Left cardiac atrium (tissue), 4 donors: ENCODE measurements around the gene THADA. TPM values are rescaled to one million over a fixed set of nuclear protein-coding genes. Genes with fewer than 3 reads are reported as not detected.

Source experiments
- ATAC-seq, 2 donors: fragments of 200-7000 bp; cut with Tn5 transposase; one replicate each; pipeline ENCODE4 v1.9.1; 2020; ENCODE audit warnings: mild to moderate bottlenecking in 2 of 2, moderate library complexity in 2 of 2
- DNase-seq: peaks from one replicate; pipeline ENCODE4 v3.0.0-alpha.2; 2020
- intact Hi-C, 2 donors: fragments of 100-400 bp; cut with DNase I; formaldehyde crosslinking; loops; one replicate each; pipeline versions ENCODE4 v1.14.1 to v1.15.1; 2022 to 2023
- total RNA-seq, 2 donors: library from RNA; stranded (reverse); fragmentation: NEBNext Ultra II Directional; extraction: Animal tissue kit (Norgen Biotek cat#: 25700); gene quantifications; one replicate each; pipeline ENCODE4 v1.2.1, GENCODE V29; 2021
- donor health status: DM: no; HTN: yes; CAD: no.
- donor health status: DM: no; HTN: yes; CAD: no; lungs with severe emphysema.
- donor health status: DM: yes; HTN: yes; CAD: no.
- donor health status: Dilated cardiomyopathy.

The THADA gene
- total RNA-seq, 2 donors from 2014 or later = 19.2 to 21.5 TPM

DNA sequence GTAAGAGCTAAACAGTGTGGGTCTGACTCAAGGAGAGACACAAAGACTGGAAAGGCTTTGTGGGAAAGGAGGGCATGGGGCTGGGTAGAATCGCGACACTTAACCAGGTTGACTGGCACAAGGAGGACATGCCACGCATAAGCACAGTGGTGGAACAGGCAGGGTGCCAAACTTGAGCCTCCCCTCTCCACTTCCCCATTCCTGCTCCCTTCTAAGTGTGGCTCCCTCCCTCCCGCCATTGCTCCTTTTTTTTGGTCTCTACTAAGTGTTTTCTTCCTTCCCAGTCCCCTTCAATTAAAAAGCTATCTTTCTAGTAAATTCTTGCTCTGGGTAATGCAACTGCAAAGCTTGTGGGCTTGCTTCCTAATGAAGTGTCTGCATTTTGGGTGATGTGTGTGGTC is 329.1 kb downstream of the THADA start:
- ATAC-seq (peak in 1 of 2 donors; percentile 6), DNase-seq (peak; percentile 70)
- intact Hi-C loops = loop anchor here in 1 of 2 donors (5.0 kb wide), 1 partner anchor 66 kb away; no protein-coding TSS in a partner anchor

DNA sequence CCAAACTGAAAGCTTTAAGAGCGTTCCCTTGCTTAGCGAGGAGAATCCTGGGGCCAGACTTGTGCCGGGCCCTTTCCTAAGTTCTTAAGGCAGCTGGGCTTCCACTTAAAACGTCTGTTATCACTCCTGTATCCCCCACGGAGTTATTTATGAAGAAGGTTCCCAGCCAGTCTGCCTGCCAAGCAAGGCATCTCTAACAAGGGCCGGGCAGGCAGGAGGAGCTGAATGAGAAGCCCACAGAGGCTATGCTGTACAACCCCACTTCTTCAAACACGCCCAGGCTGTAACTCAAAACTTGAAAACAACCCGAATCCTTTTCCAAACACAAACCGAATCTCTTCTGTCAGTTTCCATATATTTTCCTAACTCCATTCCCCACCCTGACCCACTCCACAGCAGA is 330.4 kb downstream of the THADA start:
- intact Hi-C loops = loop anchor here in 1 of 2 donors (5.0 kb wide), 1 partner anchor 67 kb away; no protein-coding TSS in a partner anchor
- ATAC-seq (peak; percentile 5 to 16), DNase-seq (no peak)

DNA sequence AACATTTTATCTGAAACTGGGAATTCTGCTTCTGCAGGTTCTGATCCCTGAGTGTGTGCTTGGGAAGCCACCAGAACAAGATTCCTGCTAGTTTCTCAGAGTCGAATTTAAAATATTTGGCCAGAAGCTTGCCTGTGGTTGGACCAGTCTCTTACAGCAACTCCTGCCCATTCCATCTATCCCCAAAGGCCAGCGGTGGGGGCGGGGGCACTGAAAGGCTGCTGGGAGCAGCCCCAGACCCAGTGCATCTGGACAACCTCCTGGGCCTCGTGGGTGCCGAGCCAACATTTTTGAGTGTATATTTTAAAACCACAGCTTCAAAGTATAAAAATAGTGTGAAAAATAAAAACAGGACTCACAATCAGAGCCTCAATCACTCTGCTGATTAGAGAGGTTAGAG is 330.8 kb downstream of the THADA start:
- intact Hi-C loops = loop anchor here in 1 of 2 donors (5.0 kb wide), 1 partner anchor 67 kb away; no protein-coding TSS in a partner anchor
- DNase-seq (peak; percentile 55), ATAC-seq (peak; percentile 11 to 38)

DNA sequence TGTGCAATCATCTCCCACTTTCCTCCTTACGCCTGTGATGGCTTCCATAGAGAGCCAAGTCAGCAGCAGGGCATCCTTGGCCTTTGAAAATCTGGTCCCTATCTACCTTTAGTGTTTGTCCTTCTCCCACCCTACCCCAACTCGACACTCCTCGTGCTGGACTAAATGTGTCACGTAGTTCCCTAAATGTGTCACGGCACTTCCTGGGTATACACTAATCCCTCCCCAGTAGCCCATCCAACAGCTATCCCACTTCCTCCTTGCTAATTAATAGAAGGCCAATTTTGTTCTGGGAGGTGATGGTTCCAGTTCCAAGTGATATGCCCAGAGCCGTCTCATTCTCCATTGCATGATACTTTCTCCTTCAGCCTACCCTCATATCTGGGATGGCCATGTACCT is 332.9 kb downstream of the THADA start:
- DNase-seq (no peak), ATAC-seq (no peak)
- intact Hi-C loops = no loop called here

DNA sequence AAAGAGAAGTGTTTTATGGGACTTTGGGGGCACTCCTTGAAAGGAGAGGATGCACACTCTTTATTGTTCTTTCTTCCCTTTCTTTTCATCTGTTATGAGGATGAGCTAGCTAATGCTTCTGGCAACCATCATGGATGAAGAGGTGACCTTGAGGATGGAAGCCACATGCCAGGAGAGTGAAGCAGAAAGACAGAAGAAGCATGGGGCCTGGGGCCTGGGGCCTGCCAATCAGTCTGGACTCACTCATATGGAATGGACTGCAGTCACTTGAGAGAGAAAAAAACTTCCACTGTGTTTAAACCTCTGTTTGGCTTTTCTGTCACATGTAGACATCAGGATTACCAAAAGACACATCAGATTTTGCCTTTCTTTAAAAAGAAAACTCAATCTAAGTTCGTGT is 333.6 kb downstream of the THADA start:
- intact Hi-C loops = no loop called here
- no peak for DNase-seq
- peak in 1 of 2 donors; percentile 8 for ATAC-seq

DNA sequence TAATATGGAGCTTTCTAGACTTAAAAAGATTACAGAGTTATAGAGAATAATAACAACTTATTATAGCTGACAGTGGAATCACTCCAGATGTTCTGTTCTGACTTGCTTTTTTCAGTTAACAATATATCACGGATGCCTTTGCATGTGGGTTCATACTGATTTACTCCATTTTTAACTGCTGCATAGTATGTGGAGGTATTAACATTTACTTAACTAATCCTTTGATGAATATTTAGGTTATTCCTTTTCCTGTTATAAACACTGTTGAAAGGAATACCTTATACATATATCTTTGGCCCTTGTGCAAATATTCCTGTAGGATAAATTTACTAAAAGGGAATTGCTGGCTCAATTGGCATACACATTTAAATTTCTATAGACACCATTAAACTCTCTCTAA is 336.3 kb downstream of the THADA start:
- intact Hi-C loops = no loop called here
- no peak for ATAC-seq
- DNase-seq = no peak

DNA sequence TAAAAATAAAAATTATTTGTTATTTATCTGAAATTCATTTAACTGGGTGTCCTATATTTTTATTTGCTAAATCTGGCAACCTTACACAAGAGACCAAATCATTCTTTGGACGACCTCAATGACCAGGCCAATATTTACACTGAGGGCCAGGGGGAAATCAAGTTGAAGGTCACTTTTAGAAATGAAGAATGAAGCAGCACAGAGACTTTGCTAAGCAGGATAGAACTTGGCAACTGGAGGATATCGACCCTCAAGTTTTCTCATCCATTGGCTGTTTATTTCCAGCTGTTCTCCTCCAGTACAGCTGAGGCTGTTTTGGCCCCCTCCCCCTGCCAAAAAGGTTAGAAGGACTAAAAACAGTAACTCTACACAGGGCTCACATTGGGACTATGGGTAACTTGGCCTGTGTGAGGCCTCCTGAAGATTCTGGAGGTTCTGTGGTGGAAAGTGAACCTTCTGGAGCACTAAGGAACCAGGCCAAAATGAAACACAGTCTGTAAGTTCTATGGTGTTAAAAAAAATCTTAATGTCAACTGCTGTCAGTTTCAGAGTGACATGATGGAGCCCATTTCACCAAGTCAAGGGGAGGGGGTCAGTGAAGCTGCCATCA is 337.2 kb downstream of the THADA start:
- DNase-seq (no peak), ATAC-seq (no peak)
- intact Hi-C loops = no loop called here

DNA sequence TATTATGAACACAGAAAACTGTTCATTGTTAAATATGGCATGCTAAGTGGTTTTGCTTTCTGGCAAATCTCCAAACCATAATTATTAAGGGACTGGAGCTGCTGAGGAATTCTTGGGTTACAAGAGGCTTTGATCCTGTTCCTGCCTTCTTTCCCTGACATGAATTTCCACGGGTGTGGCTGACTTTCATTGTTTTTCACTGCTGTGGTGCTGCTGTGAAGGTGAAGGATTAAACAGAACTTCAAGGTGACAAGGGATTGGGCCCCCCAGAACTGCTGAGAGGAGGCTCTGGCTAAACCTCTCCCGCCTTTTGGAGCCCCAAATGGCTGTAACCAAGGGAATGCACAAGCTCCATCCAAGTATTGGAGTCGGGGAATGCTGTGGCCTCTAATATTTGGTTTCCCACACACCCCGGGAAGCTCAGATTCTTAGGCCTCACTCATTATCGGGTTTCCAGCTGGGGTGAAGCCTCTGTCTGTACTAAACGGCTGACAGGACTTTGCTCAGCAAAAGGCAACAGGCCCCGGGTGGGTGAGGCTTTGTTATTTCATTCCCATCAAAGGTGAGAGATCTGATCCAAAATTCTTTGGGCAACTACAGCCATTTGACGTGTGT is 340.4 kb downstream of the THADA start:
- intact Hi-C loops = no loop called here
- DNase-seq (no peak), ATAC-seq (no peak)

DNA sequence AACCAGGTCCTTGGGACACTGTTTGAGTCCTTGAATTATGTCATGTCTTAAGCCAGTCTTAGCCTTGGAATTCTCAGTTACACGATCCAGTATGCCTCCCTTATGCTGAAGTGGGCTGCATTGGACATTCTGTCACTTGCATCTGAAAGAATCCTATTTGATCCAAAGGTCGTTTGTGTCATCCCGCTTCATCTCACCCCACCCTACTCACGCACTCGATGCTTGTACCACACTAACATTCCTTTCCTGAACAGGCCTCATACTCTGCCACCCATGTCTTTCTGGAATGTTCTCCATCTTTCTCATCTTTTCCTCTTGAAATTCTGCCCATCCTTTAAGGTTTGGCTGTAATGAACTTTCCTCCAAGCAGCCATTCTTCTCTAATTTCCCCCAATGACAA is 341.5 kb downstream of the THADA start:
- no peak for DNase-seq

DNA sequence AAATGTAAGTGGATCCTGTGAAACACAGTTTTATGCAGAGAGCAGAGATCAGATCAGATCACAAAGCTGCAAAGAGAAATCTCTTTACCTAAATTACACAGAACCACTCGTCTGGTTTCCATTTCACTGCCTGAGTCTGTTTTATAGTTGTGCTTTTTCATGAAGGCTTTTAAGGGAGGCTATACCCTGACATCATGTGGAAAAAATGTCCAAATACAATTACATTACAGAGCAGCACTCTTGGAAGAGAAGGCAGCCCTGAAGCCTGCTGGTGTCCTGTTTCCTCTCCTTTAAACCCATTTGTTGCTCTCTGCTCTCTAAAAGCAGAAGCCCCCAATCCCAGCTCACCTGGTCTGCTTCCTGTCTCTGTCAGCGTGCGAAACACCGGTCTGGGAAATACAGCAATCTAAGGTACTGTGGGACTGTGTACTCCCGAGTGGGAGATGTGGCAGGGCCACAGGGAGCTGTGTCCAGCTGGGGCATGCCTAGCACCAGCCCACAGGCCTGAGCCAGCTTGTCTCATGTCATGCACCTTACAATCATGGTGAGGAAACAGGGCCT is 344.6 kb downstream of the THADA start:
- no peak for DNase-seq
- intact Hi-C loops = no loop called here
- ATAC-seq = peak; percentile 74 to 84

More for the DNA sequence above, 341.5 kb downstream of the THADA start:
- no peak for ATAC-seq
- intact Hi-C loops = no loop called here

DNA sequence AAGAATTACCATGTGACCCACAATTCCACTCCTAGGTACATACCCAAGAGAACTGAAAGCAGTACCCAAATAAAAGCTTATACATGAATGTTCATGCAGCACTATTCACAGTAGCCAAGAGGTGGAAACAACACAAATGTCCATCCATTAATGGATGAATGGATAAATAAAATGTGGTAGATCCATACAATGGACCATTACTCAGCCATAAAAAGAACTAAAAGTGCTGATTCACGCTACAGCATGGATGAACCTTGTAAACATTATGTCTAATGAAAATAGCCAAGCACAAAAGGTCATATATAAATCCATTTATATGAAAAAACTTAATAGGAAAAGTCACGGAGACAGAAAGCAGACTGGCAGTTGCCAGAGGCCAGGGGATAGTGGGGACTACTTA is 345.8 kb downstream of the THADA start:
- DNase-seq = no peak
- ATAC-seq = no peak
- intact Hi-C loops = no loop called here

DNA sequence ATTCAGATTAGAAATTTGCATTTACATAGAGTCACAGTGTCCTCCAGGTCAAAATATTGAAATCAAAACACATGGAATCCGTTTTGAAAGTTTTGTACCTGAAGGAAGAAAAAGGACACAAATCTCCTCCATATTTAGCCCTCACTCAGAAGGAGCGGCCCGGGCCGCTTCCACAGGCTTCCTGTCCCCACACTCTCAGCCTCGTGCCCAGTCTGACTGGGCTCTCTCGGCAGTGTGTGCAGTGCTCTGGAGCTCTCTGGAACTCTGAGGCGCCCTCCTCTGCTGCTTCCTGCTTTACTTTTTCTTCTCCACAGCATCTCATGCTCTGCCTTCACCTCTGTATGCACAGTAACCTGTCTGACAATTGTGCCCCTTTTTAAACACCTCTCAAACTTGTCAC is 347.2 kb downstream of the THADA start:
- intact Hi-C loops = no loop called here
- ATAC-seq (no peak), DNase-seq (no peak)

DNA sequence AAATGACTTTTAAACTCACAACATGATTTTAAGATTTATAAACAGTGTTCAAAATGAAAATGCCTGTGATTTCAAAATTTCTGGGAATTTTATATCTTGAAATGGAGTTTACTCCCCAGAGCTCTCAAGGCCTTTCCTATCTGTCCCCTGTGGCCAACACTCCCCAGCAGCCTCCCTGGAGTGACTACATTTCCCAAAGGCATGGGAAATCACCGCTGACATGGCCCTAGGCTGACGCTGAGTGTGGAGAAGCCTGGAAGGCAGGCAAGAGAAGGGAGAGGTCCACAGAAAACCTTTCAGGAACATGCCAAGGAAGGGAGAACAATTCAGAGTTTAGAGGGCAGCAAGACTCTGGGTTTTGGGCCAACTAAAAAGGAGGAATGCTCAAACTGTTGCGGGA is 349.2 kb downstream of the THADA start:
- no peak for DNase-seq
- no peak for ATAC-seq
- intact Hi-C loops = no loop called here

DNA sequence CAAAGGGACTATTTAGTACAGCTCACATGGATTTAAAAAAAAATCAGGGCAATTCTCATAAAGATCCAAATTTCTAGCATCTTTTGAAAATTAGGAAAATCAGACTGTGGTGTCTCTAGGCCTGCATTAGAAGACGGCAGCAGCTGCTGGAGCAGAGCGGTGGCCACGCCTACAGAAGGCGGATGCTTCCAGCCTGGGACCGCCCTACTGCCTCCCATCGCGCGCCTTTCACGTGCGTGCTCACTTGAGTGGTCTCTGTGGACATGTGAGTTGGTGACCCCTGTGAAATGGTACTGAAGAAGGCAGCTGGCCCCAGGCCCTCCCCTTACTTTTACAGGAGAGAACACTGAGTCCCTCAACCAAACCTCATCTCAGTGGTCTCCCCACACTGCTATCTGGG is 354.3 kb downstream of the THADA start:
- no peak for DNase-seq
- intact Hi-C loops = no loop called here
- ATAC-seq = no peak

DNA sequence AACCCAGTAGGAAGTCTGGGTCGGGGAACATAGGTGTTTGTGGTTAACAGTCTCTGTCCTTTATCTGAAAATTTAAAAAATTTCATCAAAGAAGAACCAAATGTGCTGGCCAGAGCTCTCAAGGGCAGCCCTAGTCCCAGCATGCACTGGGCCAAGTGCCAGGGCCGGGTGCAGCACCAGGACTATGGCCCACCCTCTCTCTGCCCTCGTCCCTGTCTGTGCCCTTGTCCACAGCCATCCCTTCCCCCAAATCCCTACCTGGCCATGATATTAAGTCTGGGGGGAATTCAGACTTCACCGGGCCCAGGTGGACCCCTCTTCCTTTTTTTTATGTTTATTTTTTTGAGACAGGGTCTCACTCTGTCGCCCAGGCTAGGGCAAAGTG is 355.1 kb downstream of the THADA start:
- DNase-seq (no peak), ATAC-seq (no peak)
- intact Hi-C loops = no loop called here

DNA sequence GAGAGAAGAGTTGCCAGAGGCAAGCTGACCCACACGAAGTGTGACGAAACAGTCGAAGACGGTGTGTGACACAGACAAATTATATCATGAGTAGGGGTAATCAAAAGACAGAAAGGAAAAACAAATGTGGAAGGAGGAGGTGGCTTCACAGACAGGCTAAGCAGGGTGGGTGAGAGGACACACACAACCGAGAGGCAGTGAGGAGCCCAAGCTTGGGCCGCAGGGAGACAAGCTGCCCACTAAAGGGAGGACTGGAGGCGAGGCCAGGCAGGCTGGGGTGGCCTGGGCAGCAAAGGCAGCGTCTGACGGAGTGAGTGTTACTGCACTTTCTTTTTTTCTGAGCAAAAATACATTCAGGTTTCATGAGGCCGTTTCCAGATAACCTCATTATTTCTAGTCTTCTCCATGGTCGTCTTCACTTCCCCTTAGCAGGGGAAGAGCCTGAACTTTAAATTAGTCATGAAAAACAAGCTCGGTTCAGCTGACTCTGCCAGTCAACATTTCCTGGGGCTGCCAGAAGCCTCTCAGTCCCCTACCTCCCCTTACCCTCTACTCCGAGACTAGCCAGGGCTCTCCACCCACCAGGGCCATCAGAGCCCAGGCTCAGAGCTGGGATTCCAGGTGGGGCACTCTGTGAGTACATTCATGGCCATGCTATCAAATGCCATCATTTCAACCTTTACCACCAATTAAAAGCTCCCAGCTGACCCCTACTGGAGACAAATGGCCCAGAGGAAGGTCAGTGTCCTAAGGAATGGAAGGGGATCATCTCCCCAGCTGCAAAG is 355.7 kb downstream of the THADA start:
- intact Hi-C loops = loop anchor here in 1 of 2 donors (10.0 kb wide), 1 partner anchor 265 kb away; no protein-coding TSS in a partner anchor
- no peak for DNase-seq
- peak in 1 of 2 donors; percentile 20 for ATAC-seq

DNA sequence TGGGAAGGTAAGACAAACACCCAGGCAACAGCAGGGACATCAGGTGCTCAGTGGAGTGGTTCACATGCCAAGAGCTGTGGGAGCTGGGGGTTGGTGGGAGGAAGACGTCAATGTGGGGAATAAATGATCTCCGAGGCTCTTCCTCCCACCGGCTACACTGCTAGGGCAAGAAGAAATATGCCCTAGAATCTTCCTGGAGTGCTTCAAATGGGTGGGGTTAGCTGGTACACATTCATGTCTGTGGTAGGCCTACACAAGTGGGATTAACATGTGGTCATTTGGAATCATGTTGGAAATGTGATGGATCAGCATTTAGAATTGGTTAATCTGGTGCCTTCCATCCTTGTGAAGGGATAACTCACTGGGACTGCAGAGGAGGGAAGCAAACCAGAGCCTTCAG is 357.0 kb downstream of the THADA start:
- intact Hi-C loops = loop anchor here in 1 of 2 donors (10.0 kb wide), 1 partner anchor 264 kb away; no protein-coding TSS in a partner anchor
- no peak for ATAC-seq
- no peak for DNase-seq

DNA sequence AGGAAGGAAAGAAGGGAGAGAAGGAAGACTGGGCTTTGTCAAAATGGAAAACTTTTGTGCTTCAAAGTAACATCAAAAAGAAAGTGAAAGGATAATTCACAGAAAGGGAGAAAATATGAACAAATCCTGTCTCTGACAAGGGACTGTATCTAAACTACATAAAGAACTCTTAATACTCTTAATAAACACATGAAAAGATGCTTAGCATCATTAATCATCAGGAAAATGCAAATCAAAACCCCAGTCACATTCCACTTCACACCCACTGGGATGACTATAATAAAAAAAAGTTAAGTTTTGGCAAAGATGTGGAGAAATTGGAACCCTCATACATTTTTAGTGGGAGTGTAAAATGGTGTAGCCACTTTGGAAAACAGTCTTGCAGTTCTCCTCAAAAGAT is 357.7 kb downstream of the THADA start:
- no peak for DNase-seq
- ATAC-seq = no peak
- intact Hi-C loops = loop anchor here in 1 of 2 donors (10.0 kb wide), 1 partner anchor 263 kb away; no protein-coding TSS in a partner anchor
